OCI-LY1 (cell line): ENCODE results near the gene ADAMTSL1.

Source experiments
- EZH2 ChIP-seq: fragments of 200-600 bp; sonication (generic), shearing (Covaris generic); IDR thresholded peaks from 2 replicates; pipeline ENCODE4 v1.8.0; 2017; ENCODE audit warnings: borderline replicate concordance, mixed run types, mild to moderate bottlenecking, antibody characterized with exemption, low read length, moderate library complexity, mixed read lengths
- TF ChIP-seq, protein P1 (sequence below): fragments of 200-600 bp; sonication (generic), shearing (Covaris generic); IDR thresholded peaks from 2 replicates; pipeline ENCODE4 v1.5.1; 2017; ENCODE audit warnings: mild to moderate bottlenecking, antibody characterized with exemption, low read length, moderate library complexity, mixed read lengths

DNA sequence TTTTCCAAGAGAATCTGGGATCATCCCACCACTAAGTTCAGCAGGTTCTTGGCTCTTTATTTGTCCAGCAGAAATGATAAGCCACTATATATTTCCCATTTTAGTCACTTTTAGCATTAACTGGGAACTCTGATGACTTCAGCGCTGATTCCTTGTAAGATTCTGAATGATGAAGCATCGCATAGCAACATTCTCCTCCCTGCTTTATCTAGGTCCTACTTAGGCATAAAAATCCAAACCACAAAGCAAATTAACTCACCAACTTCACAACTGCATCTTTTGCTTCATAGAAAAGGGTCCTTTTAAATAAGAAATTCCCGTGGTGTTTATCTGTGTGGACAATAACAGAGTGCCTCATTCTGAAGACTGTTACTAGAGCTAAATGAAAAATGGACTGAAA lies 355.1 kb downstream of the ADAMTSL1 start:
- TF ChIP-seq, protein P1, sequence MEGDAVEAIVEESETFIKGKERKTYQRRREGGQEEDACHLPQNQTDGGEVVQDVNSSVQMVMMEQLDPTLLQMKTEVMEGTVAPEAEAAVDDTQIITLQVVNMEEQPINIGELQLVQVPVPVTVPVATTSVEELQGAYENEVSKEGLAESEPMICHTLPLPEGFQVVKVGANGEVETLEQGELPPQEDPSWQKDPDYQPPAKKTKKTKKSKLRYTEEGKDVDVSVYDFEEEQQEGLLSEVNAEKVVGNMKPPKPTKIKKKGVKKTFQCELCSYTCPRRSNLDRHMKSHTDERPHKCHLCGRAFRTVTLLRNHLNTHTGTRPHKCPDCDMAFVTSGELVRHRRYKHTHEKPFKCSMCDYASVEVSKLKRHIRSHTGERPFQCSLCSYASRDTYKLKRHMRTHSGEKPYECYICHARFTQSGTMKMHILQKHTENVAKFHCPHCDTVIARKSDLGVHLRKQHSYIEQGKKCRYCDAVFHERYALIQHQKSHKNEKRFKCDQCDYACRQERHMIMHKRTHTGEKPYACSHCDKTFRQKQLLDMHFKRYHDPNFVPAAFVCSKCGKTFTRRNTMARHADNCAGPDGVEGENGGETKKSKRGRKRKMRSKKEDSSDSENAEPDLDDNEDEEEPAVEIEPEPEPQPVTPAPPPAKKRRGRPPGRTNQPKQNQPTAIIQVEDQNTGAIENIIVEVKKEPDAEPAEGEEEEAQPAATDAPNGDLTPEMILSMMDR, result no peak
- no peak for TF ChIP-seq EZH2
